ENCODE measurements around the gene CMTM4.
"Not testable (repeated sequence)": the region's sequence is repeated elsewhere in the genome, so short reads cannot be mapped to it uniquely, and the experiment has no call there.

Gene CMTM4

GRCh38 chr16:66611911-66612310 lies 84.6 kb downstream of the CMTM4 start:
- not testable (repeated sequence) for DNase-seq

GRCh38 chr16:66610111-66610820 lies 86.3 kb downstream of the CMTM4 start:
- no peak for DNase-seq

GRCh38 chr16:66609139-66609510 lies 87.4 kb downstream of the CMTM4 start:
- DNase-seq = no peak

- peak; percentile 88 for DNase-seq
Observed at GRCh38 chr16:66608241-66609138, 88.1 kb downstream of the CMTM4 start.

- peak; percentile 28 for DNase-seq
Observed at GRCh38 chr16:66605979-66606751, 90.4 kb downstream of the CMTM4 start.

- peak; percentile 28 for DNase-seq
Observed at GRCh38 chr16:66605177-66605978, 91.2 kb downstream of the CMTM4 start.

- peak; percentile 75 for DNase-seq
Observed at GRCh38 chr16:66604376-66605176, 92.0 kb downstream of the CMTM4 start, which contains the start of gene CMTM3. Gene CMTM3, plus strand, starts transcription at chr16:66604704. Its CDS starts 102 bp downstream, at chr16:66604806.

GRCh38 chr16:66603537-66604375 lies 92.8 kb downstream of the CMTM4 start:
- peak; percentile 88 for DNase-seq

GRCh38 chr16:66601471-66601870 lies 95.1 kb downstream of the CMTM4 start:
- DNase-seq = no peak

- no peak for DNase-seq
Observed at GRCh38 chr16:66600477-66600876, 96.1 kb downstream of the CMTM4 start.

GRCh38 chr16:66599726-66600125 lies 96.8 kb downstream of the CMTM4 start:
- DNase-seq = no peak

- DNase-seq = peak; percentile 37
Observed at GRCh38 chr16:66598111-66598510, 98.4 kb downstream of the CMTM4 start.

GRCh38 chr16:66596986-66597848 lies 99.3 kb downstream of the CMTM4 start:
- DNase-seq = peak; percentile 70

- DNase-seq = not testable (repeated sequence)
Observed at GRCh38 chr16:66596559-66596958, 100.0 kb downstream of the CMTM4 start.

GRCh38 chr16:66594739-66595138 lies 101.8 kb downstream of the CMTM4 start:
- DNase-seq = no peak

GRCh38 chr16:66592814-66593213 lies 103.7 kb downstream of the CMTM4 start:
- DNase-seq = no peak

GRCh38 chr16:66592241-66592640 lies 104.3 kb downstream of the CMTM4 start:
- no peak for DNase-seq

GRCh38 chr16:66591018-66591417 lies 105.5 kb downstream of the CMTM4 start:
- no peak for DNase-seq

GRCh38 chr16:66590322-66590721 lies 106.2 kb downstream of the CMTM4 start:
- DNase-seq = peak; percentile 54
